Uterus (tissue), 2 donors: Measurements from ENCODE around the gene ALS2.

Experiments used
- POLR2A ChIP-seq, 2 donors: fragments of 450-650 bp; IDR thresholded peaks; one replicate each; pipeline ENCODE4 v1.6.1; 2016; ENCODE audit warnings: antibody characterized with exemption in 2 of 2, mild to moderate bottlenecking in 1 of 2, moderate library complexity in 1 of 2
- TF ChIP-seq, protein P1 (sequence below), 4 experiments: fragments of 200-600 bp in 2 of 4; fragments of 450-650 bp in 2 of 4; sonication (generic) in 2 of 4; IDR thresholded peaks; one replicate each; pipeline ENCODE4 v1.5.1; 2016 to 2019; ENCODE audit warnings: antibody characterized with exemption in 4 of 4, mild to moderate bottlenecking in 2 of 4, moderate library complexity in 1 of 4

- TF ChIP-seq, protein P1, sequence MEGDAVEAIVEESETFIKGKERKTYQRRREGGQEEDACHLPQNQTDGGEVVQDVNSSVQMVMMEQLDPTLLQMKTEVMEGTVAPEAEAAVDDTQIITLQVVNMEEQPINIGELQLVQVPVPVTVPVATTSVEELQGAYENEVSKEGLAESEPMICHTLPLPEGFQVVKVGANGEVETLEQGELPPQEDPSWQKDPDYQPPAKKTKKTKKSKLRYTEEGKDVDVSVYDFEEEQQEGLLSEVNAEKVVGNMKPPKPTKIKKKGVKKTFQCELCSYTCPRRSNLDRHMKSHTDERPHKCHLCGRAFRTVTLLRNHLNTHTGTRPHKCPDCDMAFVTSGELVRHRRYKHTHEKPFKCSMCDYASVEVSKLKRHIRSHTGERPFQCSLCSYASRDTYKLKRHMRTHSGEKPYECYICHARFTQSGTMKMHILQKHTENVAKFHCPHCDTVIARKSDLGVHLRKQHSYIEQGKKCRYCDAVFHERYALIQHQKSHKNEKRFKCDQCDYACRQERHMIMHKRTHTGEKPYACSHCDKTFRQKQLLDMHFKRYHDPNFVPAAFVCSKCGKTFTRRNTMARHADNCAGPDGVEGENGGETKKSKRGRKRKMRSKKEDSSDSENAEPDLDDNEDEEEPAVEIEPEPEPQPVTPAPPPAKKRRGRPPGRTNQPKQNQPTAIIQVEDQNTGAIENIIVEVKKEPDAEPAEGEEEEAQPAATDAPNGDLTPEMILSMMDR (IDR thresholded peaks at IDR 0.05), result no peak
- no peak for TF ChIP-seq POLR2A (IDR thresholded peaks at IDR 0.05)
These were observed 12.9 kb upstream of the ALS2 start for GRCh38 chr2:201793631-201794030.
